ENCODE results near the gene TMEM141.

- TF ChIP-seq POLR2A (IDR thresholded peaks at IDR 0.05) (no peak), CTCF (IDR thresholded peaks at IDR 0.05) (no peak), EP300 (IDR thresholded peaks at IDR 0.05) (no peak)
These were observed 45.1 kb downstream of the TMEM141 start for GRCh38 chr9:136835932-136836904.
